Hepatocyte (in vitro differentiated cells): ENCODE measurements around the gene GULP1.

Source experiments
- CTCF ChIP-seq: fragments of 200-600 bp; sonication (generic); IDR thresholded peaks from 2 replicates; pipeline ENCODE4 v1.5.1; 2016; ENCODE audit warnings: antibody characterized with exemption, mild to moderate bottlenecking; ENCODE audit not compliant: poor library complexity
- EZH2 ChIP-seq: fragments of 200-600 bp; sonication (generic); IDR thresholded peaks from 2 replicates; pipeline ENCODE4 v1.6.1; 2016; ENCODE audit warnings: antibody characterized with exemption, mild to moderate bottlenecking, borderline replicate concordance
- EZH2phosphoT487 ChIP-seq: fragments of 200-600 bp; sonication (generic); IDR thresholded peaks from one replicate; pipeline ENCODE4 v1.6.1; 2018; ENCODE audit warnings: antibody characterized with exemption, mild to moderate bottlenecking, low read depth, moderate library complexity; ENCODE audit not compliant: unreplicated experiment, severe bottlenecking

- TF ChIP-seq CTCF: no peak
- TF ChIP-seq EZH2: no peak
- TF ChIP-seq EZH2phosphoT487: no peak
These were observed 215.2 kb downstream of the GULP1 start for GRCh38 chr2:188506843-188507242.
